ENCODE results near the gene ERC1.

ERC1 gene

GRCh38 chr12:1398673-1399072 is 407.6 kb downstream of the ERC1 start:
- H3K27ac ChIP-seq, result no peak overlapping the region
- no peak overlapping the region for H3K4me3 ChIP-seq (ENCODE audit: low read depth, low read length)
- no peaks in the 10 kb centered on the region for H3K9me3 ChIP-seq (ENCODE audit: severe bottlenecking)
- no peaks in the 10 kb centered on the region for H3K27me3 ChIP-seq (ENCODE audit: insufficient read depth, low read depth, severe bottlenecking)
- DNase-seq, result no peak
- no peaks in the 10 kb centered on the region for H3K36me3 ChIP-seq
- TF ChIP-seq CTCF (IDR thresholded peaks at IDR 0.05; ENCODE audit: low read depth, low read length), result no peak

GRCh38 chr12:1401891-1402290 is 410.9 kb downstream of the ERC1 start:
- DNase-seq, result no peak
- no peak overlapping the region for H3K4me3 ChIP-seq (ENCODE audit: low read depth, low read length)
- H3K9me3 ChIP-seq (ENCODE audit: severe bottlenecking), result no peaks in the 10 kb centered on the region
- H3K36me3 ChIP-seq, result no peaks in the 10 kb centered on the region
- no peaks in the 10 kb centered on the region for H3K27me3 ChIP-seq (ENCODE audit: insufficient read depth, low read depth, severe bottlenecking)
- H3K27ac ChIP-seq, result no peak overlapping the region
- TF ChIP-seq CTCF (IDR thresholded peaks at IDR 0.05; ENCODE audit: low read depth, low read length), result no peak

- Histone ChIP-seq H3K4me3 (ENCODE audit: low read depth, low read length) (no peak overlapping the region), H3K27ac (no peak overlapping the region), H3K36me3 (no peaks in the 10 kb centered on the region), H3K27me3 (ENCODE audit: insufficient read depth, low read depth, severe bottlenecking) (no peaks in the 10 kb centered on the region), H3K9me3 (ENCODE audit: severe bottlenecking) (no peaks in the 10 kb centered on the region)
- TF ChIP-seq CTCF (IDR thresholded peaks at IDR 0.05; ENCODE audit: low read depth, low read length), result no peak
- no peak for DNase-seq
These were observed 412.4 kb downstream of the ERC1 start for GRCh38 chr12:1403417-1403816.

- H3K27me3 ChIP-seq (ENCODE audit: insufficient read depth, low read depth, severe bottlenecking), result no peaks in the 10 kb centered on the region
- H3K9me3 ChIP-seq (ENCODE audit: severe bottlenecking), result no peaks in the 10 kb centered on the region
- H3K36me3 ChIP-seq, result peaks cover 5% of the 10 kb centered on the region
- DNase-seq, result no peak
- no peak overlapping the region for H3K4me3 ChIP-seq (ENCODE audit: low read depth, low read length)
- H3K27ac ChIP-seq, result no peak overlapping the region
- no peak for TF ChIP-seq CTCF (IDR thresholded peaks at IDR 0.05; ENCODE audit: low read depth, low read length)
These were observed 414.6 kb downstream of the ERC1 start for GRCh38 chr12:1405619-1406018.

GRCh38 chr12:1410794-1411193 is 419.8 kb downstream of the ERC1 start:
- Histone ChIP-seq H3K36me3 (peaks cover 9% of the 10 kb centered on the region), H3K27ac (no peak overlapping the region), H3K4me3 (ENCODE audit: low read depth, low read length) (no peak overlapping the region), H3K9me3 (ENCODE audit: severe bottlenecking) (no peaks in the 10 kb centered on the region), H3K27me3 (ENCODE audit: insufficient read depth, low read depth, severe bottlenecking) (no peaks in the 10 kb centered on the region)
- TF ChIP-seq CTCF (IDR thresholded peaks at IDR 0.05; ENCODE audit: low read depth, low read length), result no peak
- no peak for DNase-seq

- H3K9me3 ChIP-seq (ENCODE audit: severe bottlenecking), result no peaks in the 10 kb centered on the region
- no peak for TF ChIP-seq CTCF (IDR thresholded peaks at IDR 0.05; ENCODE audit: low read depth, low read length)
- peaks cover 9% of the 10 kb centered on the region for H3K36me3 ChIP-seq
- no peak overlapping the region for H3K4me3 ChIP-seq (ENCODE audit: low read depth, low read length)
- no peak for DNase-seq
- H3K27ac ChIP-seq, result no peak overlapping the region
- no peaks in the 10 kb centered on the region for H3K27me3 ChIP-seq (ENCODE audit: insufficient read depth, low read depth, severe bottlenecking)
These were observed 422.9 kb downstream of the ERC1 start for GRCh38 chr12:1413930-1414329.

Data from WERI-Rb-1 (cell line).